ENCODE measurements around the gene TOX3.

TOX3 gene

DNA sequence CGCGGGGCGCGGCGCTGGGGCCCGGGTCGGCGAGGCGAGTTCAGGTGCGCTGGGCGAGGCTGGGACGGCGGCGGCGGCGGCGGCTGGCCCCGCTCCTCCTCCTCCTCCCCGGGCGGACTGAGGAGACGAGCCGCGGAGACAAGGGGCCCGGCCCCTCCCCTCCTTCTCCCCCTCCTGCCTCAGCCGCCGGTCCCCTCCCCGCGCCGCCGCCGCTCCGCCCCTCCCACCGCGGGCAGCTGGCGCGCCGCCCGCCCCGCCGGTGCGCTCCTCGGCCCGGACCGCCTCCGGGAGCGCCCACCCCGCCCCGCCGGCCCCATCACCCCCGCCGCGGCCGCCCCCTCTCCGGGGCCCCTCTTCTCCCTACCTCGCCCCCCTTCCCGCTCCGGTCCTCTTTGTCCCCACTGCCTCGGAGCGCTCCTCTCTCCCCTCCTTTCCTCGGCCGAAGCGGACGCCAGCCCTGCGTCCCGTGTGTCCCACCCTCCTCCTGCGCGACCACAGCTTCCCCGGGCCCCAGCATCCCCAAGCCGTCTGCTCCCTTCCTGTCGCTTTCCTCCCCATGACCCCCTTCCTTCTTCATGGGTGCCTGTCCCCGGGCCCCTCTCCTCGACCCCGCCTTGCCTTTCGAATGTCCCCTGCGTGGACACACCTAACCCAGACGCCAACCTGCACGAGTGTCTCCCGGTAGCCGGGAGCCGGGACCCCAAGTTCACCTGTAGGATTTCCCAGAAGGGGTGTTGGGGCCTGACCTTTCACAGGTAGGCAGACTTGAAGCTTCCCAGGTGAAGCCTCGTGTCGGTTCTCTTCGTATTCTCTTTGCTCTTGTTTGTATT, at the start of gene TOX3:
Gene TOX3, minus strand, starts transcription at position 140 of the 830 bp plus-strand sequence. CDS start 420 bp downstream, outside the sequence.
- no peak for DNase-seq (ENCODE audit: low spot score)

DNA sequence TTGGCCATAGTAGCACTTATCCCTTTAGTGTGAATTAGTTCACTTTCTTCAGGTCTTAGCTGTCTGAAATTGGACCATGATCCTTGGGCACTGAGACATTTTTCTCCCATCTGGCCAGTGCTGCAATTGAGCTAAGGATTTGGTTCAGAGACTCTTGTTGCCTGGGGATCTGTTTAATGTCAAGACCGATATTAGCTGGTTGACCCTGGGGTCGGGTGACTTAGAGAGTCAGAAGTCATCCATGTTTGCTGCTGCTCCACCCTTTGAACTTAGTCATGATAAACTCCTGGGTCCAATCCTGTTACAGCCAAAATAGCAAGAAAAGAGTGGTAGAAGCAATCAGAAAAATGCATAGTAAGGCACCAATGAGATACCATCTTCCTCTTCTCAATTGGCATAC, 45.8 kb upstream of the TOX3 start:
- no peak for DNase-seq (ENCODE audit: low spot score)

DNA sequence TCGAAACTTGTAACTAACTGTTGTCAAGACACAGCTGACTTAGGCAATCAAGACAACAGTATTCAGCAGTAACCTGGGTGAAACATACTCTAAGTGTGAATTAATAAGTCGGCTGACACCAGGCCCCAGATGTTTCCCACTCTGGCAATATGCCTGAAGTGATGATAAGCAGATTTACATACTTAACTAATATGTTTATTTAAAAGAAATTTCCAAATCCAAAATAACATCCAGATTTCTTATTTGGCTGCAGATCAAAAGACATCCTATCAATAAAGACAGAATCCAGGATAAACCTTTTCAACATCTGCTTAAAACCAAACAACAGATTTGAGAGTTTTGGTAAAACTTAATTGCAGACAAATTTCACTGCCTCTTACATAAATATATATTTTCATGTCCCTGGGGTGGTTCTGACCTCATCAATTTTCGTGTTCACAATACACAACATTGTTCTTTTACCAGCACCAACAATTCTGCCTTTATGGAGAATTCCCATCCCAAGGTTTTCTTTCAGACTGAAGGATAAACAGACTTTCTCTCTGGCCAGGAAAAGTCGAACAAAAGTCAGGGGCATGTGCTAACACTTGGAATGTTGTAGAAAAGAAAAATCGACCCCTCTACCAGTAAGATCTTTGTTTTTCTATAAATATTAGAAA, 45.1 kb upstream of the TOX3 start:
- DNase-seq (ENCODE audit: low spot score), result no peak

DNA sequence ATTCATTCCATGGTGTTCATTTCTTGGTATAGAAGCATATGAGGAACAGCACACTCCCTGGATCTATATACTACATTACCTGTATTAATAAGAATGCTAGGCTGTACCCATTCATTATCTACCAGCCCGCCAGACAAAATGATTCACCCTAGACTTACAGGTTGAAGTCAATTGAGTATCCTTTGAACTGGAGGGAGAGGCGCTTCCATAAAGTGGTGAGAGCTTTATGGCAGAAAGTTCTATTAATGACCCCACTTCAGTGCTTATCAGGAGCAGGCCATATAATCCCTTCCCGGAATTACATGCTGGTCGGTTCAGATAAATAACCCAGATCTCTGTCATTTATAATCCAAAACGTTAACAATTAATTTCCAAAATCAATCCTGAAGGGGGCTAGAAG, 44.5 kb upstream of the TOX3 start:
- no peak for DNase-seq (ENCODE audit: low spot score)

DNA sequence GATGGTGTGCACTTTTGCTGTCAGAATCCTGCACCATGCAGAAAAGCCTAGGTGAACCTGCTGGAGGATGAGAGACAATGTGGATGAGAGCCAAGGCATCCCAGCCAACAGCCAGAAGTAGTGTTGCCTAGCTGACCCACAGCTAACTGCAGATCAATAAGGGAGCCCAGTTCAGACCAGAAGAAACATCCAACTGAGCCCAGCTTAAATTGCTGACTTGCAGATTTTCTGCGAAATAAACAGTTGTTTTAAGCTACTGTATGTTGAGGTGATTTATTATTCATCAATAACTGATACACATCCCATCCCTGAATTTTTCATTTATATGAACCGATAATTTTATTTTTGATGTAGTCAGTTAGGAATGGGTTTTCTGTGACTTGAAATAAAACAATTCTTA, 39.2 kb upstream of the TOX3 start:
- no peak for DNase-seq (ENCODE audit: low spot score)

DNA sequence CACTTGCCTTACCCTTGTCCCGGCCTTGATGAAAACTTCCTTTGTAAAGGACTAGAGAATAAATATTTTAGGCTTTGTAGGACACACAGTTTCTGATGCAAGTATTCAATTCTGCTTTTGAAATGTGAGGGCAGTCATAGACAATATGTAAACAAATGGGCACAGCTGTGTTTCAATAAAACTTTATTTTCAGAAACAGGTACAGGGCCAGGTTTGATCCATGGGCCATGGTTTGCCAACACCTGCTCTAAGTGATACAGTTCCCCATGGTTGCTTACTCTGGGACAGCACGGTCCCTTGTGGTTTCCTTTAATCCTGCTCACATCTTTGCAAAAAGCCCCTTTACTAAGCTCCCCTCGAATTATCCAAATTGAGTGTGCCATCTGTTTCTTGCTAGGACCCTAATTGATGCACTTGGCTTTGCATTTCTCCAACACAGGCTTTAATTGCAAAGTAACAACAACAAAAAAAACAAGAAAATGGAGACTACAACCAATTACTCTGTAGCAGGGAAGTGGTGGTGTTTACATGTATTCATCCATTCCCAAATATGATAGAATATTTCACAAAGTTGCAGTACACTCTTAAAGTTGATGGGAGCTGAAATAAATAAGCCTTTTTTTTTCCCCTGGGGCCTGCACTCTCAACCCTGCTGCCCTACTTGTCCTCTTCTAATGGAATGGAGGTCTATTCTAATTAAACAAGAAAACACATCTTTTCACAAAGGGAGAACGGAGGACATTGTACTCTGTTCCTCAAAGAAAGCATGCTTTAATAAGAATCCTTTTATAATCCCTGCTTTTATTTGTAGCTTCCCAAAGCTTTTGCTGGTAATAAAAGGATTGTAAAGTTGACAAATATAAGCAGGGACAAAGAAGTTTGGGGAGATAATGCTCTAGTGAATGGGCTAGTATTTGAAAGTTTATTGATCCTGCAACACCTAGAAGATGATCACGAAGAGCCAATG, 37.7 kb upstream of the TOX3 start:
- no peak for DNase-seq (ENCODE audit: low spot score)

DNA sequence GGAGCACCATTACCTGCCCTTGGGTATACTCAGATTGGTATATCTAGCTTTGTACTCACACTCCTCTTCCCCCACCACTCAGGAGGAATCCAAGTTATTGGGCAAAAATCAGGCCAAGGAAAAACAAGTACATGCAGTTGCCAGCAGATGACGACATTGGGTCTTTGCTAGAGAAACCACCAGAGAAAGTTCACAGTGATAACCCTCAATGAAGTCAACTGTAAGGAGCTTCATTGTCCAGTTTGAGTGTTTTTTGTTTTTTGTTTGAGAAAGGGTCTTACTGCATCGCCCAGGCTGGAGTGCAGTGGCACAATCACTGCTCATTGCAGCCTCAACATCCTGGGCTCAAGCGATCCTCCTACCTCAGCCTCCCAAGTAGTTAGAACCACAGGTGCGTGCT, 34.6 kb upstream of the TOX3 start:
- no peak for DNase-seq (ENCODE audit: low spot score)

DNA sequence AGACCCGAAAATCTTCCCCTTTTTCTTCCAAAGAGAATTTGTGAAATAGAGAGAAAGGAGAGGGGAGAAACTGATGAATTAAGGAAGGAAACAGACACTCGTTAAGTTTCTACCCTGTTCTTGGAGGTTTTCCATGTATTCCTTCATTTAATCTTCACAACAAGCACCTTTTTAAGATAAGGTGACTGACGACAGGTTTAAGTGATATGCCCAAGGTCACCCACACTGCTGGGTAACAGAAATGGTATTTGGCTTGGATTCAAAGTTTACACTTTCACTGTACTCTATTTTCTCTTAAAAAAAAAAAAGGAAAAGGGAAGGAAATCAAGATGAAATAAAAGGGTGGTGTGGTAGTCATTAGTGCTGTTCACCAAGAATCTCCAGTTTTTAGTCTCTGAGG, 33.5 kb upstream of the TOX3 start:
- DNase-seq (ENCODE audit: low spot score), result no peak

DNA sequence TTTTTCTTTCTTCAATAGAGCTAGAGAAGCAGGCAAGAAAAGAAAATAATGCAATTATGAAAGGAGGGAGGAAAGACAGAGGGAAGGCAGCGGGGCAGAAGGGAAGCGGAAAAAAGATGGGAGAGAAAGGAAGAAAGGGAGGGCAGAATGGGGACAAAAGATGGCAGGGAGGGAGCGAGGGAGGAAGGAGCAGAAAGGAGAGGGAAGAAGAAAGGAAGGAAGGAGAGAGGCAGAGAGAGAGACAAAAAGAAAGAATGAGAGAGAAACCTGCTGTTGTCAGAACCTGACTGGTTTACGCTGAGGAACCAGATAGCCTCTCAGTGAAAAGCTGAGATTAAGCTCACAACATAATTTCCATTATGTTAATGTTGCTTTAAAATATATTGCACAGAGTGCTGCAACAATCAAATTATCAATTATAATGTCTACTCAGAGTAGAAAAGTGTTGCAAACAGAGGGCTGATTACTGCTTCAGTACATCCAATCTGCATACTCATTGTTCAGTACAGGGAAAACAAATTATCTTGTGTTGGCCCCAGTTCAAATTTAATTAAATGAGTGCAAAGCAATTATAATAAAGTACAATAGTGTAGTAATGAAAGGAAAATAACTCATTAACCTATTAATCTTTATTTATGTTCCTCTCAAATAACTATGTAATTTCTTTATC, 32.0 kb upstream of the TOX3 start:
- no peak for DNase-seq (ENCODE audit: low spot score)

DNA sequence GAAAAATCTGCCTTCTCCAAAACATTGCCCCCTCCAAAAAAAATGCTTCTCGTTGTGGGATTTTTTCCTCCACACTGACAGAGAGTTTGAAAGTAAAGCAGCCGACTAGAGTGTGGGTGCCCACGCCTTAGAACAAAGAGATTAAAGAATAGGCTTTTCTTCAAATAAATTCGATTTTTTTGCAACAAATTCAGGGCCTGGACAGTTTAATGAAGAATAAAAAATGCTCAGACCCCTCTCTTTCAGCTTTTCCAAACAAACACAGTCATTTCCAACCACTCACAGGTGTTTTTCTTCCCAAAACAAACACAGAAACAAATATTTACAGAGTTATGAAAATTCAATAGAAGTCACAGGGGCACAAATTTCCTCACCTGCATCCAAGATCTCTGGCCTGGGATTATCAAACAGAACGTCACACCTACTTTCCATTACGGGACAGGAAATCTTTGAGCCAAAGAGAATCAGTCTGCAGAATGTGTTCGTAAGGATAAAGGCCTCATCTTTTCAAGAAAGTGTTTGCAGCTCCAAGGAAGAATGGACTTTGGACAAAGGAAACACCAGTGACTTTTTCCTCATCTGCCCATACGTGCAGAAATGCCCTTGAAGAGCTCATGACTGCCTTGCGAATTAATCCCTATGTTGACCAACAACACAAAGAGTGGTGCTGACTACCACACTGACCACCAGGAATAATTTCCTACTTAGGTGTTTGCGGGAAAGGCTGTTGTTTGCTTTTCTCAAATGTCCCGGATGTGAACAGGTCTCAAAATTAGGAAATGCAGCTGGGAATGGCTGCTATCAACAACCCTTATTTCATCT, 31.3 kb upstream of the TOX3 start:
- no peak for DNase-seq (ENCODE audit: low spot score)

DNA sequence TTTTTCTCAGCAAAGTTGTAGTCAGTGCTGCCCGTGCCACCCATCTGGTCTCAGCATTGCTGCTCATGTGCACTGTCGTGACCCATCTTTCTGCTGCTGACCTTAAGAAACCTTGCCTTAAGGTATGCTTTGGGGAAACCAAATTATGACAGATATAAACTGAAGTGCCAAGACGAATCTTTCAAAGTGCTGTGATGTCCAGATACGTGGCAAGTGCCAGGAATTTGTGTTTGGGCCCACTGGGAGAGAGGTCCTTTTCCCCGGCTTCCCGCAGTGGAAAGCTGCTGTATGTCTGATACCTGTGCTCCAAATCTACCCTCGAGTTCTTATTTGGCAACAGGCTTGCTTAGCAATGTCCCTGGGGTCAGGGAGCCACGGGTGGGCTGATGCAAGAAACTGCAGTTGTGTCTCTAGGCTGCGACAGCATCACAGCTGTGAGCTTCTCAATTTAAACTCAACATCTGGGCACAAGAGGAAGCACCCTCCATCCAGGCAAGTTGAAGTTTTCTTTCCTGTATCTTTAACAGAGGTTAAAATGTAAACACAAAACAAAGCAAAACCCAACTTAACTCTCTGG, 30.3 kb upstream of the TOX3 start:
- no peak for DNase-seq (ENCODE audit: low spot score)

DNA sequence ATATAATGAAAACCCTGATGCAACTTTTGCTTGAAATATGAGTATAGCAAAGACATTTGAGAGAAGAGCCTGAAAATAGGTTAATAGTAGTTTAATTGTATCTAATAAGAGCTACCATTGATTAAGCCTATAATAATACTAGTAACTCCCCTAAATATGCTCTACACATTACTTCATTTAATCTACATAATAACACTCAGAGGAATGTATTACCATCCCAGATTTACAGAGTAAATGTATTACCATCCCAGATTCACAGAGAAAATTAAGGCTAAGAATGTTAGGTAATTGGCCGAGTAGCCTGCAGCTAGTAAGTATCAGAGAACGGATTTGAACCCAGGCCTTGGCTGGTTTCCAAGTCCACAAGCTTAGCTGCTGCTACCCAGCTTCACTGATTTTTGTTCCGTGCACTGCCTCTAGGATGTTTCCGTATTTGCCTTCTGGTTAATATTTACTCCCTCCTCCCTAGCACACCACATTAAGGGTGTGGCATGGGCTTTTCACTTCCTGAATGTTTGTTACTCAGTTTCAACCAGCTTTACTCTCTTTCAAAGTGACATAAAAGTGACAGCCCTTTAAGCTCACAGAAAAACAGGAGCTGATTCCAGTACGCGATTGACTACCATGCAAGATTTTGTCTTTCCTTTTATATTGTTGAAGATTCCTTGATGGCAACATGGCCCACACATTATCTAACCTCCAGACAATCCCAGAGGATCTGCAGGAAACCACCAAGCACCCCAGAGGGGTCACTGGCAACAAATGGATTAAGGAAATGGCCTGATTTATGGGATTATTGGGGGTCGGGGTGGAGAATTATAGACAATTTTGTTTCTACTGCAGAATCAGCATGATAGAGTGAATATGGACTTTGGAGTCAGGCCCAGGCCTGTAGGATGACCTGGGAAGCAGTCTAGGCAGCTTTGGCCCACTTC, 26.7 kb upstream of the TOX3 start:
- DNase-seq (ENCODE audit: low spot score), result no peak

DNA sequence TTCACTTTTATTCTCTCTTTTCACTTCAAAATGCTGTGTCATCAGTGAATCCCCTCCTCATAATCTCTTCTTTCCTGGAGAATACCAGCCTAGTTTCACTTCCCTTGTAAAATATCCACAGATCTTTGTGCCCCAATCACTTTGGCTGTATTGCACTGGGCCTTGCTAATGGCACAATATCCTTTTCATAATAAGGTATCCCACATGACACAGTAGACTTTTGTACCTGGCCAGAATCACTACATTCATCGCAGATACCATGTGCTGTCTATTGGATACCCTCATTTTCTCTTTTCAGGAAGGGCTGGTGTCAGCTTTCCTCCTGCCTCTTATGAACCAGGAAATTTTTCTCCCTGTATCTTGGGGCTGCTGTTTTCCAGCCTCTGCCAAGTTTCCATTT, 25.7 kb upstream of the TOX3 start:
- DNase-seq (ENCODE audit: low spot score), result no peak

DNA sequence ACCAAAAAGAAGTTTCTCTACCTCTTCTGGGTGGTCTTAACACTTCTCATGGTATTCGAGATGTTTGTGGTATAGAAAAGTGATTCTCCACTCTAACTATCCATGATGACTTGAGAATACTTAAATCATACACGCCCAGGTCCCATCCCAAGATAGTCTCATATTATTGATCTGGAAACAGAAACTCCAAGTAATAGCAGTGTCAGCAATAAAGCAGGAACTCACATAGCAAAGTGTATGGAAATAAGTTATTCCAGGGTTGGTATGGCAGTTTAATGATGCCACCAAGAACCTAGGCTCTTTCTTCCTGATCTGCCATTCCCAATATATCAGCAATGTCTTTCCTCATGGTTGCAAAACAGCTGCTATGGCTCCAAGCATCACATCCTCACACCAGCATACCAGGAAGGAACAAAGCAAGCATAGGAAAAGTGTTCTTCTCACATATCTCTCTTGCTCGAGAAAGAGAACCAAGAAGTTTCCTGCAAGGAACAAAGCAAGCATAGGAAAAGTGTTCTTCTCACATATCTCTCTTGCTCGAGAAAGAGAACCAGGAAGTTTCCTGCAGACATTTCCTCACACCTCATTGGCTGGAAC, 23.6 kb upstream of the TOX3 start:
- no peak for DNase-seq (ENCODE audit: low spot score)

DNA sequence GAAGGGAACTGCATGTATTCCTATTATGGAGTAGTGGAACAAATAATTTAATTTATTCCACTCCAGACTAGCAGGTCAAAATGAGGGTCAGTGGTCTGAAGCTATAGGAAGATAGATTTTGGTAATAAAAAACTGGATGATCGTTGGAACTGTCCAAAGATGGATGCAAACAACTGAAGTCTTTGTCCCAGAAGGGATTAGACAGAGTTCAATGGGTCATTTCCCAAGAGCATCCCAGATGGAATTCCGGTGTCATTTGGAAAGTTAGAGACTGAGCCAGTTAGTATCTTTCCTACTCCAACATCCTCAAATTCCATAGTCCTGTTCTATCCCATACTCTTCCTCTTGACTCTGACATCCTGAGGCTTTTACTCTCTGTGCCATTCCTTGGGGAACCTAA, 22.8 kb upstream of the TOX3 start:
- no peak for DNase-seq (ENCODE audit: low spot score)

DNA sequence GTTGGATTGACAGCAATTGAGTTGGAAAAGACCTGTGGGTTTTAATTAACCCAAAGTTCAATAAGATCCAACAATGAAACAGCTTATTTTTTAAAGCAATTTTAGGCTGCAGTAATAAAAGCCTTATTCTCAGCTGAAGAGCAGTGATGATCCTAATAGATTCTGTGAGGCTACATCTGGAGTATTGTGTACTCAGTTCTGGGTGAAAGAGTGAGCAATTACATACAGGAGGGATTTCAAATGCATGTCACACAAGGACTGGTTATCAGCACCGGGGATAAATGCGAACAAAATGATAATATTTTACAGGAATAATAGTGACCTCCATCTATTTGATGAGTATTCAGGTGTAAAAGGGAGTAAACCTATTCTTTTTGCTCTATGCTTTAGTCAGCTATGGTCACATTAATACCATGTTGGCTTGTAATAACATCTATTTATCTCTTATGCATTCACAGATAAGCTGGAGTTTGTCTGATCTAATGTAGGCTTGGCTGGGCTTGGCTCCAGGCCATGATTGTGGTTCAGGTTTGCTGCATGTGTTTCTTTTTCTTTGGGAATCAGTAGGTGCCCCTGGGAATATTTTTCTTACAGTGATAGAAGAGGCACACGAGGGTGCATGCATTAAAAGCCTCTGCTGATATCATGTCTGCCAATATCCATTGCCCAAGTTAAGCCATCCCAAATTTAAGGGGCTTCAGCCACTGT, 22.2 kb upstream of the TOX3 start:
- DNase-seq (ENCODE audit: low spot score), result no peak

DNA sequence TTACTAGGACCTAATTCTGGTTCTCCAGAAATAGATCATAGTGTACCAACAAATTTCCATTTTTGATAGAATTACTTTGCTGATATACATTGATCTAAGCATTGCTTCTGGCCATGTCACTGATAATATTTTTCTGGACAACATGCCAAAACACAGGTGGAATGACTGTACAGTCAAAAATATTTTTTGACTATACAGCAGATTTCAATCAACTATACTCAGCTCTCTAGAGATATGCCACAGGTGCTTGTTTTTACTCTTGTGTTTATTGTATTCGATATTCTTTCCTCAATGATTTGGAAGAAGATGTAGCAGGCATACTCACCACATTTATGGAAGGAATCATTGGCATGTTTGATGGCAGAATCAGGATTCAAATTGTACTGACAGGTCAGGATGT, 21.6 kb upstream of the TOX3 start:
- no peak for DNase-seq (ENCODE audit: low spot score)

DNA sequence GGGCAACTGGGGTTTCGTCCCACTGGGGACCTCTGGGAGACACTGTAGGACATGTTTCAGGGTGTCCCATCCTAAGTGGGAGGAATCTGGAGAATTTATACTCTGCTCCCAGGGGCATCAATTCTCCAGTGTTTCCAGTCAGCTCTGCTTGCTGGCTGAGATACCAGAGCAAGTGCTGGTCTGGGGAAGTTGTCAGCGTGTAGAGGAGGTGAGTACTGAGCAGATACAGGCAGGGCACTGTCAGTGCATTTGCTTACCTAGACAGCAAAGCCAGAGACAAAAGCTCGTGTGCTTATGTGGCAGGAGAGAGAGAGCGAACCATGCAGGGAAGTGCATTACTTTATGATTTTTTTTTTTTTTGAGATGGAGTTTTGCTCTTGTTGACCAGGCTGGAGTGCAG, 20.2 kb upstream of the TOX3 start:
- DNase-seq (ENCODE audit: low spot score), result no peak
